HepG2 (cell line): ENCODE results near the gene RBM28. TPM values are rescaled to one million over a fixed set of nuclear protein-coding genes. Genes with fewer than 3 reads are reported as not detected.

Experiments
- BCL6 ChIP-seq: IDR thresholded peaks from 2 replicates; pipeline ENCODE4 v1.6.1; 2016; ENCODE audit warnings: missing genetic modification reagents, missing compliant biosample characterization
- CBFB ChIP-seq: sonication (generic); formaldehyde crosslinking; IDR thresholded peaks from 2 replicates; pipeline ENCODE4 v1.4.0; 2020; ENCODE audit warnings: missing genetic modification reagents
- CCAR2 ChIP-seq: fragments of 200-400 bp; formaldehyde crosslinking; optimal IDR thresholded peaks from 2 replicates; pipeline ENCODE3; 2018; ENCODE audit warnings: low read depth, mild to moderate bottlenecking, low read length, moderate library complexity
- FUBP1 ChIP-seq: sonication (generic); formaldehyde crosslinking; IDR thresholded peaks from 2 replicates; pipeline ENCODE4 v1.5.1; 2020; ENCODE audit warnings: missing genetic modification reagents, mild to moderate bottlenecking, borderline replicate concordance
- MBNL3 ChIP-seq: fragments of 250-450 bp; sonication (Bioruptor Pico); conservative IDR thresholded peaks from 2 replicates; pipeline ENCODE4 v1.8.0; 2022; ENCODE audit warnings: mild to moderate bottlenecking, inconsistent platforms
- MED1 ChIP-seq: sonication (generic); formaldehyde crosslinking; IDR thresholded peaks from 2 replicates; pipeline ENCODE4 v1.4.0; 2020; ENCODE audit warnings: missing genetic modification reagents
- MED13 ChIP-seq: sonication (generic); formaldehyde crosslinking; IDR thresholded peaks from 2 replicates; pipeline ENCODE4 v1.5.0; 2020; ENCODE audit warnings: missing genetic modification reagents
- NFIB ChIP-seq: sonication (generic); formaldehyde crosslinking; IDR thresholded peaks from 2 replicates; pipeline ENCODE4 v1.9.0; 2021; ENCODE audit warnings: missing genetic modification reagents, mild to moderate bottlenecking, borderline replicate concordance
- NR1H2 ChIP-seq: sonication (generic); formaldehyde crosslinking; IDR thresholded peaks from 2 replicates; pipeline ENCODE4 v1.8.1; 2022; ENCODE audit warnings: low read depth, missing genetic modification reagents, borderline replicate concordance
- PITX1 ChIP-seq: sonication (generic); formaldehyde crosslinking; IDR thresholded peaks from 2 replicates; pipeline ENCODE4 v1.5.1; 2020; ENCODE audit warnings: mild to moderate bottlenecking, missing genetic modification reagents
- SNAPC5 ChIP-seq: sonication (generic); formaldehyde crosslinking; IDR thresholded peaks from 2 replicates; pipeline ENCODE4 v1.8.1; 2023; ENCODE audit warnings: mild to moderate bottlenecking, missing genetic modification reagents, borderline replicate concordance
- ZBTB3 ChIP-seq: sonication (generic); formaldehyde crosslinking; IDR thresholded peaks from 2 replicates; pipeline ENCODE4 v1.4.0; 2020; ENCODE audit warnings: low read depth, mild to moderate bottlenecking, moderate library complexity, missing genetic modification reagents, borderline replicate concordance
- ZBTB38 ChIP-seq: sonication (generic); formaldehyde crosslinking; IDR thresholded peaks from 2 replicates; pipeline ENCODE4 v1.5.1; 2020; ENCODE audit warnings: mild to moderate bottlenecking, missing genetic modification reagents
- ZMAT5 ChIP-seq: sonication (generic); formaldehyde crosslinking; IDR thresholded peaks from 2 replicates; pipeline ENCODE4 v1.5.0; 2020; ENCODE audit warnings: mild to moderate bottlenecking, low read depth, missing genetic modification reagents, borderline replicate concordance
- ZNF17 ChIP-seq: sonication (generic); formaldehyde crosslinking; IDR thresholded peaks from 2 replicates; pipeline ENCODE4 v1.5.0; 2020; ENCODE audit warnings: mild to moderate bottlenecking, missing genetic modification reagents
- ZNF235 ChIP-seq: sonication (generic); formaldehyde crosslinking; IDR thresholded peaks from 2 replicates; pipeline ENCODE4 v1.8.1; 2023; ENCODE audit warnings: mild to moderate bottlenecking, missing genetic modification reagents, borderline replicate concordance
- ZNF264 ChIP-seq: sonication (generic); formaldehyde crosslinking; IDR thresholded peaks from 2 replicates; pipeline ENCODE4 v1.4.0; 2020; ENCODE audit warnings: missing genetic modification reagents
- ZNF281 ChIP-seq: sonication (generic); formaldehyde crosslinking; IDR thresholded peaks from 2 replicates; pipeline ENCODE4 v1.4.0; 2020; ENCODE audit warnings: missing genetic modification reagents, borderline replicate concordance
- ZNF34 ChIP-seq: sonication (generic); formaldehyde crosslinking; IDR thresholded peaks from 2 replicates; pipeline ENCODE4 v1.4.0; 2020; ENCODE audit warnings: mild to moderate bottlenecking, missing genetic modification reagents, borderline replicate concordance
- ZNF607 ChIP-seq: sonication (generic); formaldehyde crosslinking; IDR thresholded peaks from 2 replicates; pipeline ENCODE4 v1.5.1; 2020; ENCODE audit warnings: missing genetic modification reagents, mild to moderate bottlenecking, borderline replicate concordance
- ZNF639 ChIP-seq: conservative IDR thresholded peaks from 2 replicates; pipeline ENCODE4 v1.6.1; 2018; ENCODE audit warnings: missing genetic modification reagents
- ZNF772 ChIP-seq: sonication (generic); formaldehyde crosslinking; IDR thresholded peaks from 2 replicates; pipeline ENCODE4 v1.5.0; 2020; ENCODE audit warnings: mild to moderate bottlenecking, missing genetic modification reagents
- polyA plus RNA-seq, 8 experiments: library from polyadenylated mRNA; depleted of rRNA in 3 of 8; stranded (reverse) in 7 of 8; unstranded in 1 of 8; fragments of >200 nt; fragmentation: Illumina TruSeq in 4 of 8; extraction: Trizol in 4 of 8; gene quantifications; 2 replicates each; pipeline versions ENCODE4 v1.2.1 to v1.2.3, GENCODE V29; 2011 to 2016; ENCODE audit warnings: low read depth in 4 of 8, missing spikeins in 1 of 8, mixed read lengths in 1 of 8; ENCODE audit not compliant: insufficient read depth in 1 of 8
- total RNA-seq, 5 experiments: library from RNA; depleted of rRNA; stranded (reverse); fragments of >200 nt; fragmentation: Illumina TruSeq; extraction: Trizol; gene quantifications; 2 replicates each; pipeline ENCODE4 v1.2.3, GENCODE V29; 2016; ENCODE audit warnings: low read depth in 1 of 5

Gene RBM28
- total and polyA plus RNA-seq, 2 of the 13 experiments (the other 11 are each of a cell fraction or from before 2014, with no cell fraction given): 20.5 to 49.0 TPM

GRCh38 chr7:128343554-128344430, at the start of gene RBM28 (continued):
- peak; percentile 92 for TF ChIP-seq PITX1 (CRISPR knock-in tag)
- peak; percentile 100 for TF ChIP-seq ZNF607 (CRISPR knock-in tag)
- peak; percentile 96 for TF ChIP-seq ZBTB38 (CRISPR knock-in tag)
- peak; percentile 95; the same call in 1 of the 2 replicates for TF ChIP-seq NFIB (CRISPR knock-in tag)
- peak; percentile 66; the same call in 1 of the 2 replicates for TF ChIP-seq ZNF34 (CRISPR knock-in tag)
- 0 out of 2 replicates have a peak, but pooled peaks have one; percentile 65 for TF ChIP-seq MED13 (CRISPR knock-in tag)
- TF ChIP-seq SNAPC5: peak; percentile 98
- no peak for TF ChIP-seq CCAR2
- TF ChIP-seq ZMAT5 (CRISPR knock-in tag): no peak
- TF ChIP-seq ZNF17 (CRISPR knock-in tag): 0 out of 2 replicates have a peak, but pooled peaks have one; percentile 76
- peak; percentile 96 for TF ChIP-seq ZNF264 (CRISPR knock-in tag)
- no peak; the same call in 1 of the 2 replicates for TF ChIP-seq FUBP1 (CRISPR knock-in tag)
- TF ChIP-seq NR1H2 (CRISPR knock-in tag): peak; percentile 96
- TF ChIP-seq ZNF235 (CRISPR knock-in tag): no peak
- no peak for TF ChIP-seq MBNL3 (CRISPR knock-in tag)
- peak; percentile 80 for TF ChIP-seq ZNF281 (CRISPR knock-in tag)
- peak; percentile 99 for TF ChIP-seq ZNF772 (CRISPR knock-in tag)
- peak; percentile 96 for TF ChIP-seq ZNF639 (CRISPR knock-in tag)
- TF ChIP-seq CBFB (CRISPR knock-in tag): peak; percentile 93
- TF ChIP-seq MED1 (CRISPR knock-in tag): peak; percentile 88
- TF ChIP-seq BCL6 (CRISPR knock-in tag): peak; percentile 76
- TF ChIP-seq ZBTB3: 0 out of 2 replicates have a peak, but pooled peaks have one; percentile 34
